OCI-LY1 (cell line): Measurements from ENCODE around the gene SZRD1.

Experiments
- H2AFZ ChIP-seq: fragments of 200-600 bp; sonication (generic), shearing (Covaris generic); 2 replicates; pipeline ENCODE4 v1.6.0; 2014; ENCODE audit warnings: antibody characterized with exemption, mild to moderate bottlenecking, low read length
- H3F3A ChIP-seq: fragments of 200-600 bp; sonication (generic), shearing (Covaris generic); 2 replicates; pipeline ENCODE4 v1.6.0; 2014; ENCODE audit warnings: mild to moderate bottlenecking, antibody characterized with exemption, low read length, moderate library complexity; ENCODE audit not compliant: insufficient read depth
- H3K27ac ChIP-seq: fragments of 200-600 bp; sonication (generic); 2 replicates; pipeline ENCODE4 v1.5.1; 2014; ENCODE audit warnings: low read length, mixed run types, mild to moderate bottlenecking, low read depth; ENCODE audit not compliant: poor library complexity, severe bottlenecking
- H3K27me3 ChIP-seq: fragments of 200-600 bp; sonication (generic); 2 replicates; pipeline ENCODE4 v1.6.0; 2014; ENCODE audit warnings: antibody characterized with exemption, mild to moderate bottlenecking, low read length, moderate library complexity; ENCODE audit not compliant: insufficient read depth
- H3K36me3 ChIP-seq: fragments of 200-600 bp; sonication (generic); 2 replicates; pipeline ENCODE4 v1.6.1; 2014; ENCODE audit warnings: mild to moderate bottlenecking, antibody characterized with exemption, low read length, moderate library complexity, mixed read lengths; ENCODE audit not compliant: insufficient read depth
- H3K4me1 ChIP-seq: fragments of 200-600 bp; sonication (generic); 2 replicates; pipeline ENCODE4 v1.5.1; 2014; ENCODE audit warnings: mild to moderate bottlenecking, low read length, moderate library complexity; ENCODE audit not compliant: insufficient read depth, severe bottlenecking
- H3K4me2 ChIP-seq: fragments of 200-600 bp; sonication (generic), shearing (Covaris generic); 2 replicates; pipeline ENCODE4 v1.6.1; 2014; ENCODE audit warnings: low read length
- H3K4me3 ChIP-seq: fragments of 200-600 bp; sonication (generic); 2 replicates; pipeline ENCODE4 v1.5.1; 2014; ENCODE audit warnings: low read length, low read depth, mild to moderate bottlenecking, mixed read lengths; ENCODE audit not compliant: poor library complexity, severe bottlenecking
- H3K79me2 ChIP-seq: fragments of 200-600 bp; shearing (Covaris generic); 2 replicates; pipeline ENCODE4 v1.6.1; 2016; ENCODE audit warnings: mixed run types, low read length, mixed read lengths; ENCODE audit not compliant: insufficient read depth
- H3K9ac ChIP-seq: fragments of 200-600 bp; sonication (generic), shearing (Covaris generic); 2 replicates; pipeline ENCODE4 v1.6.1; 2014; ENCODE audit warnings: mild to moderate bottlenecking, low read length, mixed read lengths
- H3K9me2 ChIP-seq: fragments of 200-600 bp; sonication (generic), shearing (Covaris generic); 2 replicates; pipeline ENCODE4 v1.6.1; 2014; ENCODE audit warnings: low read depth, mild to moderate bottlenecking, low read length, mixed read lengths
- H3K9me3 ChIP-seq: fragments of 200-600 bp; shearing (Covaris generic); 2 replicates; pipeline ENCODE4 v1.6.1; 2014; ENCODE audit warnings: low read length, mixed read lengths
- H4K20me1 ChIP-seq: fragments of 200-600 bp; sonication (generic), shearing (Covaris generic); 2 replicates; pipeline ENCODE4 v1.6.0; 2016; ENCODE audit warnings: mild to moderate bottlenecking, low read length; ENCODE audit not compliant: insufficient read depth
- EZH2 ChIP-seq: fragments of 200-600 bp; sonication (generic), shearing (Covaris generic); IDR thresholded peaks from 2 replicates; pipeline ENCODE4 v1.8.0; 2017; ENCODE audit warnings: borderline replicate concordance, mixed run types, mild to moderate bottlenecking, antibody characterized with exemption, low read length, moderate library complexity, mixed read lengths
- TF ChIP-seq, protein P1 (sequence below): fragments of 200-600 bp; sonication (generic), shearing (Covaris generic); IDR thresholded peaks from 2 replicates; pipeline ENCODE4 v1.5.1; 2017; ENCODE audit warnings: mild to moderate bottlenecking, antibody characterized with exemption, low read length, moderate library complexity, mixed read lengths

The SZRD1 gene

DNA sequence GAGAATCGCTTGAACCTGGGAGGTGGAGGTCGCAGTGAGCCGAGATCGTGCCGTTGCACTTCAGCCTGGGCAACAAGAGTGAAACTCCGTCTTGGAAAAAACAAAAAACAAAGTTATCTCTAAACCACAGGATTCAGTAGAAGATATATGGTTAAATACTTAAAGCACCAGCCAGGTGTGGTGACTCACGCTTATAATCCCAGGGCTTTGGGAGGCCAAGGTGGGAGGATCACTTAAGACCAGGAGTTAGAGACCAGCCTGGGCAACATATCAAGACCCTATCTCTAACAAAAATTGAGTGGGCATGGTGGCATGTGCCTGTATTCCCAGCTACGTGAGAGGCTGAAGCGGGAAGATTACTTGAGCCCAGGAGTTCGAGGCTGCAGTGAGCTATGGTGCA is 79.1 kb downstream of the SZRD1 start:
- Histone ChIP-seq H3K27ac (no peak overlapping the region), H3K27me3 (no peaks in the 10 kb centered on the region), H3K4me2 (no peak overlapping the region), H4K20me1 (no peaks in the 10 kb centered on the region), H3F3A (no peaks in the 10 kb centered on the region), H3K36me3 (peaks cover 65% of the 10 kb centered on the region), H3K9me3 (no peaks in the 10 kb centered on the region), H3K9me2 (no peaks in the 10 kb centered on the region), H3K79me2 (peaks cover 5% of the 10 kb centered on the region; the same call in 1 of the 2 replicates), H3K9ac (no peak overlapping the region), H2AFZ (no peak overlapping the region), H3K4me3 (no peak overlapping the region), H3K4me1 (peaks cover 20% of the 10 kb centered on the region)
- TF ChIP-seq EZH2: no peak
- TF ChIP-seq, protein P1, sequence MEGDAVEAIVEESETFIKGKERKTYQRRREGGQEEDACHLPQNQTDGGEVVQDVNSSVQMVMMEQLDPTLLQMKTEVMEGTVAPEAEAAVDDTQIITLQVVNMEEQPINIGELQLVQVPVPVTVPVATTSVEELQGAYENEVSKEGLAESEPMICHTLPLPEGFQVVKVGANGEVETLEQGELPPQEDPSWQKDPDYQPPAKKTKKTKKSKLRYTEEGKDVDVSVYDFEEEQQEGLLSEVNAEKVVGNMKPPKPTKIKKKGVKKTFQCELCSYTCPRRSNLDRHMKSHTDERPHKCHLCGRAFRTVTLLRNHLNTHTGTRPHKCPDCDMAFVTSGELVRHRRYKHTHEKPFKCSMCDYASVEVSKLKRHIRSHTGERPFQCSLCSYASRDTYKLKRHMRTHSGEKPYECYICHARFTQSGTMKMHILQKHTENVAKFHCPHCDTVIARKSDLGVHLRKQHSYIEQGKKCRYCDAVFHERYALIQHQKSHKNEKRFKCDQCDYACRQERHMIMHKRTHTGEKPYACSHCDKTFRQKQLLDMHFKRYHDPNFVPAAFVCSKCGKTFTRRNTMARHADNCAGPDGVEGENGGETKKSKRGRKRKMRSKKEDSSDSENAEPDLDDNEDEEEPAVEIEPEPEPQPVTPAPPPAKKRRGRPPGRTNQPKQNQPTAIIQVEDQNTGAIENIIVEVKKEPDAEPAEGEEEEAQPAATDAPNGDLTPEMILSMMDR: no peak

DNA sequence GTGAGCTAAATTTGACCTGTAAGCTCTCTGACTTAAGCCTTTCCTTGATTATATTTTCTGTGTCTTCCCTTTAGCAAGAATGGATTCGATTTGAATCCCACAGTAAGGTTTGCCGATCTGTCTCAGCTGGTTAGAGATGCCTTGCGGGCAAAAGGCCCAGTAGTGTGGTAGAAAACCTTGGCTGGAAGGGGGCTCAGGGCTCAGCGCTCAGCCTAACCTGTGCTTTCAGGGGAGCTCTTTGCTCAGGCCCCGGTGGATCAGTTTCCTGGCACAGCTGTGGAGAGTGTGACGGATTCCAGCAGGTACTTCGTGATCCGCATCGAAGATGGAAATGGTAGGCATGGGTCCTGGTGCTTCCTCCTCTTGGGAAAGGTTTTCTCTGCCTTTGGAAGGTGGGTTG is 80.6 kb downstream of the SZRD1 start:
- Histone ChIP-seq H3K9ac (no peak overlapping the region), H3K4me1 (peaks cover 8% of the 10 kb centered on the region), H3F3A (no peaks in the 10 kb centered on the region), H3K27me3 (no peaks in the 10 kb centered on the region), H3K9me3 (no peaks in the 10 kb centered on the region), H3K36me3 (peaks cover 80% of the 10 kb centered on the region), H3K4me2 (no peak overlapping the region), H3K9me2 (no peaks in the 10 kb centered on the region), H4K20me1 (no peaks in the 10 kb centered on the region), H2AFZ (no peak overlapping the region), H3K27ac (no peak overlapping the region), H3K79me2 (no peaks in the 10 kb centered on the region), H3K4me3 (no peak overlapping the region)
- no peak for TF ChIP-seq EZH2
- TF ChIP-seq, protein P1: no peak
